ENCODE data around the gene PDK1. TPM values are rescaled to one million over a fixed set of nuclear protein-coding genes. Genes with fewer than 3 reads are reported as not detected.

The PDK1 gene
- total RNA-seq, 1 experiment from 2014 or later, result 11.7 TPM

DNA sequence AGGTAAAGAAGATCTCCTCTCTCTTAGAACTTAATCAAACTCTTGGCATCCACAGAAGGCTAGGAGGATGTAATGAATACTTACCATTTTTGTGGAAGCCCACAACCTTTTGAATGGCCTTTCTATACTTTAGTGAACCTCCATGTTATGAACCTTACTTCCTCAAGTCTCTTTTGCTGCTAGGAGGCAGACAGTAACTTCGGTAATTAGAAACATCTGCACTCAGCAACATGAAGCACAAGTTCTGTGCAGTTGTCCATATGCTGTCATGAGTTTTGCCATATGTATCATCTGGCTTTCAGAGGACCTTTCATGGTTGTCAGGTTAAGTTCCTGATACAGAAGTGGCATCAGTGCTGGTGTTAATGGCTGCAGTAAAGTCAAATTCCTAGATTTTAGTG lies 50.4 kb downstream of the PDK1 start:
- intact Hi-C loops (cut with micrococcal nuclease; ENCODE audit: unreplicated experiment), result loop anchor here (5.0 kb wide), 1 partner anchor 66 kb away; no protein-coding TSS in a partner anchor
- TF ChIP-seq, protein P1, sequence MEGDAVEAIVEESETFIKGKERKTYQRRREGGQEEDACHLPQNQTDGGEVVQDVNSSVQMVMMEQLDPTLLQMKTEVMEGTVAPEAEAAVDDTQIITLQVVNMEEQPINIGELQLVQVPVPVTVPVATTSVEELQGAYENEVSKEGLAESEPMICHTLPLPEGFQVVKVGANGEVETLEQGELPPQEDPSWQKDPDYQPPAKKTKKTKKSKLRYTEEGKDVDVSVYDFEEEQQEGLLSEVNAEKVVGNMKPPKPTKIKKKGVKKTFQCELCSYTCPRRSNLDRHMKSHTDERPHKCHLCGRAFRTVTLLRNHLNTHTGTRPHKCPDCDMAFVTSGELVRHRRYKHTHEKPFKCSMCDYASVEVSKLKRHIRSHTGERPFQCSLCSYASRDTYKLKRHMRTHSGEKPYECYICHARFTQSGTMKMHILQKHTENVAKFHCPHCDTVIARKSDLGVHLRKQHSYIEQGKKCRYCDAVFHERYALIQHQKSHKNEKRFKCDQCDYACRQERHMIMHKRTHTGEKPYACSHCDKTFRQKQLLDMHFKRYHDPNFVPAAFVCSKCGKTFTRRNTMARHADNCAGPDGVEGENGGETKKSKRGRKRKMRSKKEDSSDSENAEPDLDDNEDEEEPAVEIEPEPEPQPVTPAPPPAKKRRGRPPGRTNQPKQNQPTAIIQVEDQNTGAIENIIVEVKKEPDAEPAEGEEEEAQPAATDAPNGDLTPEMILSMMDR (IDR thresholded peaks at IDR 0.05), result no peak
- TF ChIP-seq POLR2AphosphoS5 (IDR thresholded peaks at IDR 0.05; ENCODE audit: low read depth, low read length) (no peak), SIN3A (IDR thresholded peaks at IDR 0.05; ENCODE audit: borderline replicate concordance, insufficient read depth, low read depth, low read length) (no peak), TCF7L2 (IDR thresholded peaks at IDR 0.05; ENCODE audit: low read depth, low read length) (no peak)
- TF ChIP-seq, protein P2, sequence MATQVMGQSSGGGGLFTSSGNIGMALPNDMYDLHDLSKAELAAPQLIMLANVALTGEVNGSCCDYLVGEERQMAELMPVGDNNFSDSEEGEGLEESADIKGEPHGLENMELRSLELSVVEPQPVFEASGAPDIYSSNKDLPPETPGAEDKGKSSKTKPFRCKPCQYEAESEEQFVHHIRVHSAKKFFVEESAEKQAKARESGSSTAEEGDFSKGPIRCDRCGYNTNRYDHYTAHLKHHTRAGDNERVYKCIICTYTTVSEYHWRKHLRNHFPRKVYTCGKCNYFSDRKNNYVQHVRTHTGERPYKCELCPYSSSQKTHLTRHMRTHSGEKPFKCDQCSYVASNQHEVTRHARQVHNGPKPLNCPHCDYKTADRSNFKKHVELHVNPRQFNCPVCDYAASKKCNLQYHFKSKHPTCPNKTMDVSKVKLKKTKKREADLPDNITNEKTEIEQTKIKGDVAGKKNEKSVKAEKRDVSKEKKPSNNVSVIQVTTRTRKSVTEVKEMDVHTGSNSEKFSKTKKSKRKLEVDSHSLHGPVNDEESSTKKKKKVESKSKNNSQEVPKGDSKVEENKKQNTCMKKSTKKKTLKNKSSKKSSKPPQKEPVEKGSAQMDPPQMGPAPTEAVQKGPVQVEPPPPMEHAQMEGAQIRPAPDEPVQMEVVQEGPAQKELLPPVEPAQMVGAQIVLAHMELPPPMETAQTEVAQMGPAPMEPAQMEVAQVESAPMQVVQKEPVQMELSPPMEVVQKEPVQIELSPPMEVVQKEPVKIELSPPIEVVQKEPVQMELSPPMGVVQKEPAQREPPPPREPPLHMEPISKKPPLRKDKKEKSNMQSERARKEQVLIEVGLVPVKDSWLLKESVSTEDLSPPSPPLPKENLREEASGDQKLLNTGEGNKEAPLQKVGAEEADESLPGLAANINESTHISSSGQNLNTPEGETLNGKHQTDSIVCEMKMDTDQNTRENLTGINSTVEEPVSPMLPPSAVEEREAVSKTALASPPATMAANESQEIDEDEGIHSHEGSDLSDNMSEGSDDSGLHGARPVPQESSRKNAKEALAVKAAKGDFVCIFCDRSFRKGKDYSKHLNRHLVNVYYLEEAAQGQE (IDR thresholded peaks at IDR 0.05; ENCODE audit: insufficient read depth in 1 of 2, low read depth in 2 of 2, low read length in 1 of 2), result no peak
- DNase-seq (ENCODE audit: low read depth, low spot score), result no peak
- POLR2A ChIA-PET, result no interaction called here
- H3K4me3 ChIP-seq (ENCODE audit: low read depth in 2 of 2, low read length in 2 of 2), result no peak overlapping the region
- CTCF ChIA-PET, result no interaction called here
- H3K36me3 ChIP-seq (ENCODE audit: control insufficient read depth, insufficient read depth, low read length), result no peaks in the 10 kb centered on the region
- BruUV-seq (replicated peaks), result no TSS peak
- no peaks in the 10 kb centered on the region for H3K9me3 ChIP-seq (ENCODE audit: control insufficient read depth, insufficient read depth, low read depth, low read length)
- ATAC-seq, result no peak
- H3K27ac ChIP-seq (ENCODE audit: low read length), result no peak overlapping the region
- H3K27me3 ChIP-seq (ENCODE audit: control insufficient read depth, insufficient read depth, low read length), result no peaks in the 10 kb centered on the region
- in situ Hi-C loops (cut with HindIII; ENCODE audit: low pct_unique_long_range_greater_than_20kb, low sequenced_read_pairs), result no loop called here
- H3K4me1 ChIP-seq (ENCODE audit: control insufficient read depth, insufficient read depth, low read length), result no peaks in the 10 kb centered on the region

DNA sequence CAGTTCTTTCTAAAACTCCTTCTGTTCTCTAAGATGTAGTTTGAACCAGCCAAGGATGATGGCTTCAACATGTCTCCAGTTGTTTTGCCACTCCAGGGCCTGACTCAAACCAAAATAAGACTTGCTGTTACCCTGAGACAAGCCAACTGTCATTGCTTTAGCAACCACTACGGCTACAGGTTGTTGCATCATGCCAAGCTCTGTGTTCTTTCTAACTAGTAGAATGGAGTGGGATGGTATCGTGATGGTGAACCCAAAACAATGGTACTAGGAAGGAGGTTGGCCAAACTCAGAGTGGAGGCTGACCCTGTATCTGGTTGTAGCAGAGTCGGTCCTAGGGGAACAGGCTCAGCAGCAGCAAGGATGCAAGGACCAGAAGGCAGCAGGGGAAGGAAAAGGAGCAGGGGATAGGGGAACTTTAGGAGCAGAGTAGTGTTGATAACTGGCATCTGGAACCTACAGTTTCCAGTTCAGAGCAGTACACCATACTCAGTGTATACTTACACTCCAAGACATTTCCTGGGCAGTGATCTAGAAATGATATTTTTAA lies 51.6 kb downstream of the PDK1 start:
- ChIA-PET POLR2A (no interaction called here), CTCF (no interaction called here)
- Histone ChIP-seq H3K9me3 (ENCODE audit: control insufficient read depth, insufficient read depth, low read depth, low read length) (no peaks in the 10 kb centered on the region), H3K4me3 (ENCODE audit: low read depth in 2 of 2, low read length in 2 of 2) (no peak overlapping the region), H3K27ac (ENCODE audit: low read length) (no peak overlapping the region), H3K4me1 (ENCODE audit: control insufficient read depth, insufficient read depth, low read length) (no peaks in the 10 kb centered on the region), H3K27me3 (ENCODE audit: control insufficient read depth, insufficient read depth, low read length) (no peaks in the 10 kb centered on the region), H3K36me3 (ENCODE audit: control insufficient read depth, insufficient read depth, low read length) (no peaks in the 10 kb centered on the region)
- TF ChIP-seq SIN3A (IDR thresholded peaks at IDR 0.05; ENCODE audit: borderline replicate concordance, insufficient read depth, low read depth, low read length) (no peak), POLR2AphosphoS5 (IDR thresholded peaks at IDR 0.05; ENCODE audit: low read depth, low read length) (no peak), TCF7L2 (IDR thresholded peaks at IDR 0.05; ENCODE audit: low read depth, low read length) (no peak)
- TF ChIP-seq, protein P1 (IDR thresholded peaks at IDR 0.05), result no peak
- TF ChIP-seq, protein P2 (IDR thresholded peaks at IDR 0.05; ENCODE audit: insufficient read depth in 1 of 2, low read depth in 2 of 2, low read length in 1 of 2), result no peak
- ATAC-seq (no peak), DNase-seq (ENCODE audit: low read depth, low spot score) (no peak)
- intact Hi-C loops (cut with micrococcal nuclease; ENCODE audit: unreplicated experiment) (loop anchor here (5.0 kb wide), 1 partner anchor 65 kb away; no protein-coding TSS in a partner anchor), in situ Hi-C loops (cut with HindIII; ENCODE audit: low pct_unique_long_range_greater_than_20kb, low sequenced_read_pairs) (no loop called here)
- BruUV-seq (replicated peaks), result no TSS peak
